ENCODE measurements around the gene FAM81A.
"Not testable (repeated sequence)": the region's sequence is repeated elsewhere in the genome, so short reads cannot be mapped to it uniquely, and the experiment has no call there.

The FAM81A gene

DNA sequence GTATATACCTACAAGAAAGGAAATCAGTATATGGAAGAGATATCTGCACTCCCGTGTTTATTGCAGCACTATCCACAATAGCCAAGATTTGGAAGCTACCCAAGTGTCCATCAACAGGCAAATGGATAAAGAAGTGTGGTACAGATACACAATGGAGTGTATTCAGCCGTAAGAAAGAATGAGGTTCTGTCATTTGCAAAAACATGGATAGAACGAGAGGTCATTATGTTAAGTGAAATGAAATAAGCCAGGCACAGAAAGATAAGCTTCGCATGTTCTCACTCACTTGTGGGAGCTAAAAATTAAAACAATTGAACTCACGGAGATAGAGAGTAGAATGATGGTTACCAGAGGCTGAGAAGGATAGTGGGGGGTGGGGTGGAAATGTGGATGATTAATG is 53.1 kb downstream of the FAM81A start:
- DNase-seq, result no peak

DNA sequence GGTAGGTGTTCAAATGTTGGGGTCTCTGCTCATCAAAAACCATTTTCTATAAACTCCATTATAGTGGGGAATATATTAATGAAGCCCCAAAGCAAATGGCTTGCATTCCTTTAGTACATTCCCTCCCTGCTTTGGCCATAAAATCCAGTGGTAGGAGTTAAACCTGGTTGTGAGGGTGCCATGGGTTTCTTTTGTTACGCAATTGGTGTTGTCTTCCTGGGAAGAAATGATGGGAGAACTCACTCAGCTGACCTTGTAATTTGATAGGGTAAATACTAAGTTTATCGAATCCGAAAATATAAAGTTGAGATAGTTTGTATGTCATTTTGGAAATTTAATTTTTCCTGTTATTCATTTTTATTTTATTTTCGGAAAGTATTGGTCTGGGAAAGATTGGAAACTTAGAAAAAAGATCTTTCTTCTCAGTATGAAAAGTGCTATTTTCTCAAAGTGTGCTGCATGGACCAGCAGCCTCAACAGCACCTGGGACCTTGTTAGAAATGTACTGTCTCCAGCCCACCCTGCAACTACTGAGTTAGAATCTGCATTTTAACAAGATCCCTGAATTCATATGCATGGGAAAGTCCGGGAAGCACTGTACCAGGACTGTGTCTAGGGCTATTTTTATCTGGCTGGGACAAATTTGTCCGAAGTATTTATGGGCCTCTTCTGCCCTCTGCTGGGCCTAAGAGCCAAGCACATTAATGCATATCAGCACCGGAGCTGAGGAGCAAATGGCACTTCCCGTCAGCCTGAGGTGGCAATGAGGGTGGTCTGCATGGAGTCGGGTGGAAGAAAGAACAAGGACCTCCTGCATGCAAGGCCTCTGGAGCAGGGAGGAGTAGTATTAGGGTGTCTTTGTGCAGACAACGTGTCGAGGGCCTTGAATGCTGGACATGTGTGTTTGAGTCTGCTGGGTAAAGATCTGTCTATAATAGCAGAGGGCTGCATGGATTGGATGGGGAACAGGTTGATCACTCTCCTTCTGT is 54.7 kb downstream of the FAM81A start:
- peak; percentile 81 for DNase-seq

DNA sequence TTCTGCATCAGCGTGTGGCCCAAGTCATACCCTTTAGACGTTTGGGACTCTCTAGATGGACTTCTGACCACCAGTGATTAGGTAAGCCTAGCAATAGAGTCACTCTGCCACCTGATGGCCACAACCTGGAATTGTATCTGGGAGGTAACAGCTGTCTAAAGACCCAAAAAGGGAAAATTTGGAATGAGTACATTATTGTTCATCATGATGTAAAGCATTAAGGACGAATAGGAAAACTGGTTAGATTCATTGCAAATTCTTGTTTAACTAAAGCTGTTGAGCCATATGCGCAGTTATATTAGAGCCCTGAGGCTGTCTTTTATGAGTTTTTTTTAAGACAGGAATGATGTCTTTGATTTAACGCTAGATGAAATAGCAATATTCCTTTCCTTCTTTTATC is 63.6 kb downstream of the FAM81A start:
- DNase-seq, result peak; percentile 76

GRCh38 chr15:59515190-59515589 is 77.2 kb downstream of the FAM81A start:
- DNase-seq, result no peak

- no peak for DNase-seq
These were observed 78.9 kb downstream of the FAM81A start for GRCh38 chr15:59516655-59517461.

DNA sequence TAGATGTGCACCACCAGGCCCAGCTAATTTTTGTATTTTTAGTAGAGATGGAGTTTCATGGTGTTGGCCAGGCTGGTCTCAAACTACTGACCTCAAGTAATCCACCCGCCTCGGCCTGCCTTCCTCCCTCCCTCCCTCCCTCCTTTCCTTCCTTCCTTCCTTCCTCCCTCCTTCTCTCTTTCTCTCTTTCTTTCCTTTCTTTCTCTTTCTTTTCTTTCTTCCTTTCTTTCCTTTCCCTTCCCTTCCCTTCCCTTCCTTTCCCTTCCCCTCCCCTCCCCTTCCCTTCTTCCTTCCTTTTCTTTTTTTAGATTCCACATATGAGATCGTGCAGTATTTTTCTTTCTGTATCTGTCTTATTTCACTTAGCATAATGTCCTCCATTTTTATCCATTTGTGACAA is 81.3 kb downstream of the FAM81A start:
- DNase-seq, result no peak

DNA sequence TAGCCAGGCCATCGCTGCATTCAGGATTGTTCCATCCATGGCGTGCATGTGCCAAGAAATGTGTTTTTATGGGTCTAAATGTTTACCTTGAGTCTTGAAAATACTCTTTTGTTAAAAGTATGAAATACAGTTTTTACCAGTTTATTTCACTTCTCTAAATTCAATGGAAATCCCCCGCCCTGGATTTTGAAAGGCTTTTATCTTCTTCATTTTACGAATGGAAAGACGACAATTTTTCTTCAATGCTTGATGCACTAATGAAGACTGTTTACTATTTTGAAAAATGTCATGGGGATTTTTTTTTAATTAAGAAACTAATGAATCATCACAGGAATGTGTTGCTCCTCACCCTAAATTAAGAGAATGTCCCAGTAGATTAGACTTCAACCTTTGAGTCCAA is 83.5 kb downstream of the FAM81A start:
- DNase-seq, result no peak

- DNase-seq, result peak; percentile 81
These were observed 85.0 kb downstream of the FAM81A start for GRCh38 chr15:59522988-59523461.

DNA sequence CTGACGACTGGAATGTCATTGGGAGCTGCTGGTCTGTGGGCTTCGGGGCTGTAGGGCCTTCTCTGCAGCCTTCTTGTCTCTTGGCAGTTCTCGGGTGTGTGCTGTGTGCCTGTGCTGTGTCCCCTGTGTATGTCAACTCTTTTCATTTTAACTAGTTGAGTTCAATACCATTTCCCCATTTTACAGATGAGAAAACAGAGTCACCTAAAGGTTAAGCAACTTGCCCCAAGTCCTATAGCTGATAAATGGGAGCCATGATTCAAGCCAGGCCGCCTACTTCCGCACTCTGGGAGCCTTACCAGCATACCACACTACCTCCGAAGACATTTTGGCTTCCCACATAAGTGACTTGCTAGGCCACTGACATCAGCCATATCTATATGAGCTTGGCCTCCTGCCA is 85.7 kb downstream of the FAM81A start:
- no peak for DNase-seq

- no peak for DNase-seq
These were observed 86.3 kb downstream of the FAM81A start for GRCh38 chr15:59524331-59524731.

- not testable (repeated sequence) for DNase-seq
These were observed 88.5 kb downstream of the FAM81A start for GRCh38 chr15:59526466-59526865.

DNA sequence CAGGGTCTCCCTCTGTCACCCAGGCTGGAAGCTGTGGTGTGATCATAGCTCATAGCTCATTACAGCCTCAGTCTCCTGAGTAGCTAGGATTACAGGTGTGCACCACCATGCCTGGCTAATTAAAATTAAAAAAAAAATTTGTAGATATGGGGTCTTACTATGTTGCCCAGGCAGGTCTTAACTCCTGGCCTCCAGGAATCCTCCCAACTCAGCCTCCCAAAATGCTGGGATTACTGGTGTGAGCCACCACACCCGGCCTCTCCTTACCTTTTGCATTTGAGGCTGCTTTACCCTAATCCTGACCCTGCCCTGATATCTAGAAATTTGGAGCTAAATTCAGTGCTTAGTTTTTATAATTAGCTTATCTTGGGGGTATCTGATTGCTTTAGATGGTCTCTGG is 90.4 kb downstream of the FAM81A start:
- no peak for DNase-seq

- peak; percentile 90 for DNase-seq
These were observed 91.0 kb downstream of the FAM81A start for GRCh38 chr15:59528961-59529402.

DNA sequence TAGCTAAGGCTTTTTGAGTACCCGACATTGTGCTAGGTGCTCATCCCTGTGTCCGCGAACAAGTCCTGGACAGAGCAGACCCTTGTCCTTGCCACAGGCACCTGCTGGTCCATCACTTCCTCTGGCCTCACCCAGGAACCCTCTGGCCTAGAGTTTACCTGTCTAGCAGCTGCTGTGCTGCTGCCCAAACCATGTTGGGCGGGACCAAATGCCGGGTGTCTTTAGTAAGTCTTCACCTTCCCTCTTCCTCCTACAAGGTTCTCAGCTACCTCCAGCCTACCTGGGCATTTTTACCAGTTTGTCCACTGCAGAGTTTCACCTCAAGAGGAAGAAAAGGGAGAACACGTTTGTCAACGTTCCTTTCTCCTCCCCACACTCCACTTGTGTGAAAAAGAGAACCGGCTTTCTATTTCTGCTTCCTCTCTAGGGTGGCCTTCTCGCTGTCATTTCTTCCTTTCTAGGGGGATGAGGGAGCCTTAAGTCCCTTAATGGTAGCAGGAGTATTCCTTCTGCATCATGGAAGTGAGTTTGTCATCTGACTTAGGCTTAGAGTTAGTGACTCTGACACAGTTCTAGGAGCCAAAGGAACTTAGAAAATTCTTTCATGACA is 93.2 kb downstream of the FAM81A start:
- DNase-seq, result no peak

- peak; percentile 76 for DNase-seq
These were observed 94.9 kb downstream of the FAM81A start for GRCh38 chr15:59532770-59533379.

- DNase-seq, result no peak
These were observed 98.6 kb downstream of the FAM81A start for GRCh38 chr15:59536553-59536952.

- no peak for DNase-seq
These were observed 99.4 kb downstream of the FAM81A start for GRCh38 chr15:59537403-59537802.

GRCh38 chr15:59538494-59538893 is 100.5 kb downstream of the FAM81A start:
- DNase-seq, result no peak

DNA sequence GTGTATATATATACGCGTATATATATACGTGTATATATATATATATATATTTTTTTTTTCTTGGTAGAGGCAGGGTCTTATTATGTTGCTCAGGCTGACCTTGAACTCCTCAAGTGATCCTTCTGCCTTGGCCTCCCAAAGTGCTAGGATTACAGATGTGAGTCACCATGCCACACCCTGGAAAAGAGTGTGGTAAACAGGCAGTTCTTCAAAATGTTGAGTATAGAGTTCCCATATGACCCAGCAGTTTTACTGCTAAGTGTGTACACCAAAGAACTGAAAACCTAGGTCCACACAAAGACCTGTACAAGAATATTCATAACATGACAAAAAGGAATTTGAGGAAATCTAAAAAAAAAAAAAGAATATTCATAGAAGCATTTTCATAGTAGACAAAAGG is 101.8 kb downstream of the FAM81A start:
- DNase-seq, result peak; percentile 11

GRCh38 chr15:59540654-59541053 is 102.7 kb downstream of the FAM81A start:
- no peak for DNase-seq

- no peak for DNase-seq
These were observed 103.8 kb downstream of the FAM81A start for GRCh38 chr15:59541750-59542149.

DNA sequence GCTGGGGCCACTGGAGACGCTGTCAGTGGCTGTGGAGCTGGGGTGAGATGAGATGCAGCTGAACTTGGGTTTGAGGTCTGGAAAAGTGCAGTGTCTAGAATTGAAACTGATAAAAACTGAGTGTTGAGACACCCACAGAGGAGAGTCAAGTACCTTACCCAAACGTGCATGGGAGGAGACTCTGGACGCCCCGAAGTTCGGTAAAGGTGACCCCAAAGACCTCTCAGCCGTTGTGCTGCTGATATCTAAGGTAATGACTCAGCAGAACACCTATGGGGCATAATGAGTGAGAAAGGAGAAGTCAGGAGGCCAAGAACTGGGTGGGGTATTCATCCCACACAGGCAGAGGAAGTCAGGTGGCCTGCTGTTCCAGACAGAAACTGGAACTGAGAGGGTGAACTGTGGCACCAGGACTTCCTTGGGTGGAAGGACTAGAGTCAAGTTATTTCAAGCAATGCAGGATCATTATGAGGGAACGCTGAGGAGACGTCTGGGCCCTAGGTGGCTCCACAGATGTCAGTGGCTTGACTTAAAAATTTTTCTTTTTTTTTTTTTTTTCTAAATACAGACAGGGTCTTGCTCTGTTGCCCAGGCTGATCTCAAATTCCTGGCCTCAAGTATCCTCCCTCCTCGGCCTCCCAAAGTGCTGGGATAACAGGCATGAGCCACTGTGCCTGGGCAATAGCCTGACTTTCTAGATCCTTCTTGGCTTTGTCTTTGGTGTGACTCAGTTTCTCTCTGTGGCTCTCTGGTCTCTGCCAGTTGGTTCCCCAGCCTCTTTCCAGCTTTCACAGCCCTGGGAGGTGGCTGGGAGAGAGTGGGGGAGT is 105.9 kb downstream of the FAM81A start:
- DNase-seq, result peak; percentile 8
